ENCODE results near the gene PSG6. TPM values are rescaled to one million over a fixed set of nuclear protein-coding genes. Genes with fewer than 3 reads are reported as not detected.
"Not testable (repeated sequence)": the region's sequence is repeated elsewhere in the genome, so short reads cannot be mapped to it uniquely, and the experiment has no call there.

The PSG6 gene
- polyA plus RNA-seq, 6 donors from 2014 or later, result not detected

- H3K36me3 Mint-ChIP-seq, result peaks cover 0 to 13% of the 10 kb centered on the region in 2 donors
- peaks cover 6 to 39% (median 21%) of the 10 kb centered on the region in 3 donors for H3K27me3 Mint-ChIP-seq
- no peak for DNase-seq
Measured at GRCh38 chr19:42857544-42857867, 60.2 kb downstream of the PSG6 start.

GRCh38 chr19:42856866-42857543 lies 60.7 kb downstream of the PSG6 start:
- Mint-ChIP-seq H3K36me3 (peaks cover 0 to 13% of the 10 kb centered on the region in 2 donors), H3K27ac (peak overlapping the region in 1 of 6 donors; percentile 7), H3K27me3 (peaks cover 6 to 34% (median 22%) of the 10 kb centered on the region in 3 donors), H3K9me3 (peaks cover under 1 to 24% (median 8%) of the 10 kb centered on the region in 7 donors)
- not testable (repeated sequence) for DNase-seq; H3K4me1 Mint-ChIP-seq; H3K4me3 Mint-ChIP-seq; ATAC-seq (ENCODE audit: low read depth in 2 of 2)

More at GRCh38 chr19:42857544-42857867, 60.2 kb downstream of the PSG6 start:
- Mint-ChIP-seq H3K9me3 (peaks cover 3 to 24% (median 8%) of the 10 kb centered on the region in 7 donors), H3K4me1 (peaks cover 0 to 4% (median 0%) of the 10 kb centered on the region in 3 donors), H3K4me3 (peak overlapping the region in 1 of 8 donors; percentile 29), H3K27ac (no peak overlapping the region)
- ATAC-seq (ENCODE audit: low read depth in 2 of 2), result no peak

- ATAC-seq (ENCODE audit: low read depth in 2 of 2); H3K4me3 Mint-ChIP-seq; H3K27ac Mint-ChIP-seq; H3K4me1 Mint-ChIP-seq; DNase-seq: not testable (repeated sequence)
- Mint-ChIP-seq H3K27me3 (peaks cover 6 to 31% (median 27%) of the 10 kb centered on the region in 3 donors), H3K36me3 (peaks cover 0 to 13% of the 10 kb centered on the region in 2 donors), H3K9me3 (peaks cover 0 to 17% (median 7%) of the 10 kb centered on the region in 7 donors)
Measured at GRCh38 chr19:42854745-42855144, 62.9 kb downstream of the PSG6 start.

GRCh38 chr19:42853231-42853630 lies 64.5 kb downstream of the PSG6 start:
- Mint-ChIP-seq H3K9me3 (peaks cover 0 to 15% (median 1%) of the 10 kb centered on the region in 7 donors), H3K27me3 (peaks cover 6 to 28% (median 27%) of the 10 kb centered on the region in 3 donors), H3K36me3 (peaks cover 0 to 13% of the 10 kb centered on the region in 2 donors)
- H3K4me3 Mint-ChIP-seq; H3K27ac Mint-ChIP-seq; DNase-seq; ATAC-seq (ENCODE audit: low read depth in 2 of 2); H3K4me1 Mint-ChIP-seq: not testable (repeated sequence)

- H3K27ac Mint-ChIP-seq, result not testable (repeated sequence)
Measured at GRCh38 chr19:42852821-42853220, 64.9 kb downstream of the PSG6 start.

More at GRCh38 chr19:42852821-42853220, 64.9 kb downstream of the PSG6 start:
- ATAC-seq (ENCODE audit: low read depth in 2 of 2); H3K4me3 Mint-ChIP-seq; H3K4me1 Mint-ChIP-seq; DNase-seq: not testable (repeated sequence)
- H3K36me3 Mint-ChIP-seq, result peaks cover 0 to 13% of the 10 kb centered on the region in 2 donors
- H3K27me3 Mint-ChIP-seq, result peaks cover 6 to 29% (median 24%) of the 10 kb centered on the region in 3 donors
- H3K9me3 Mint-ChIP-seq, result peaks cover 0 to 15% (median 1%) of the 10 kb centered on the region in 7 donors

Other genes starting within 250 kb of the PSG6 start
- gene PSG3, start 177.4 kb downstream of the PSG6 start, polyA plus RNA-seq (ENCODE audit: low read depth in 6 of 6), result not detected
- gene PSG8, start 152.2 kb downstream of the PSG6 start, polyA plus RNA-seq (ENCODE audit: low read depth in 6 of 6), result not detected
- not detected for gene PSG1, start 38.2 kb downstream of the PSG6 start, polyA plus RNA-seq (ENCODE audit: low read depth in 6 of 6)
- gene PSG7, start 19.3 kb upstream of the PSG6 start, polyA plus RNA-seq (ENCODE audit: low read depth in 6 of 6), result not detected
- gene PSG11, start 108.6 kb upstream of the PSG6 start, polyA plus RNA-seq (ENCODE audit: low read depth in 6 of 6), result not detected
- not detected for gene PSG2, start 164.8 kb upstream of the PSG6 start, polyA plus RNA-seq (ENCODE audit: low read depth in 6 of 6)